ENCODE results near the gene SESN1.

The SESN1 gene

GRCh38 chr6:109025639-109026038 lies 69.0 kb downstream of the SESN1 start:
- H3K4me3 ChIP-seq (ENCODE audit: low read depth, low read length) = no peak overlapping the region
- TF ChIP-seq CTCF (IDR thresholded peaks at IDR 0.05; ENCODE audit: low read depth, low read length) = no peak

- no peak for TF ChIP-seq CTCF (IDR thresholded peaks at IDR 0.05; ENCODE audit: low read depth, low read length)
- no peak overlapping the region for H3K4me3 ChIP-seq (ENCODE audit: low read depth, low read length)
These were observed 69.9 kb downstream of the SESN1 start for GRCh38 chr6:109024784-109025183.

GRCh38 chr6:109024368-109024767 lies 70.3 kb downstream of the SESN1 start:
- no peak for TF ChIP-seq CTCF (IDR thresholded peaks at IDR 0.05; ENCODE audit: low read depth, low read length)
- H3K4me3 ChIP-seq (ENCODE audit: low read depth, low read length) = no peak overlapping the region

- H3K4me3 ChIP-seq (ENCODE audit: low read depth, low read length) = no peak overlapping the region
- TF ChIP-seq CTCF (IDR thresholded peaks at IDR 0.05; ENCODE audit: low read depth, low read length) = no peak
These were observed 71.2 kb downstream of the SESN1 start for GRCh38 chr6:109023356-109023925.

- no peak overlapping the region for H3K4me3 ChIP-seq (ENCODE audit: low read depth, low read length)
- TF ChIP-seq CTCF (IDR thresholded peaks at IDR 0.05; ENCODE audit: low read depth, low read length) = no peak
These were observed 72.8 kb downstream of the SESN1 start for GRCh38 chr6:109021870-109022269.

- H3K4me3 ChIP-seq (ENCODE audit: low read depth, low read length) = no peak overlapping the region
- TF ChIP-seq CTCF (IDR thresholded peaks at IDR 0.05; ENCODE audit: low read depth, low read length) = no peak
These were observed 74.7 kb downstream of the SESN1 start for GRCh38 chr6:109019911-109020310.

GRCh38 chr6:109015176-109015575 lies 79.5 kb downstream of the SESN1 start:
- TF ChIP-seq CTCF (IDR thresholded peaks at IDR 0.05; ENCODE audit: low read depth, low read length) = no peak

More at GRCh38 chr6:109015176-109015575, 79.5 kb downstream of the SESN1 start:
- no peak overlapping the region for H3K4me3 ChIP-seq (ENCODE audit: low read depth, low read length)
